A549 (cell line): ENCODE measurements around the gene PLXNC1. TPM values are rescaled to one million over a fixed set of nuclear protein-coding genes. Genes with fewer than 3 reads are reported as not detected.
A peak's percentile ranks its signal among the peaks of the same experiment; 100 is the strongest.

Experiments used
- ATAC-seq, 2 experiments: fragments of 200-7000 bp in 1 of 2; fragments of >200 bp in 1 of 2; cut with Nextera tagmentation in 1 of 2; cut with Tn5 transposase in 1 of 2; 3 replicates each; pipeline versions ENCODE4 v1.8.0 to v1.9.1; 2018 to 2020; ENCODE audit warnings: mild to moderate bottlenecking in 1 of 2, moderate library complexity in 1 of 2
- CTCF ChIA-PET: fragments of 300-600 bp; sonication (Branson Sonifier 250); formaldehyde crosslinking; extraction: SDS; loops from one replicate; lab custom pipeline; 2021; ENCODE audit warnings: antibody characterized with exemption, inconsistent platforms; lab: Yijun Ruan, JAX
- POLR2A ChIA-PET: fragments of 350-600 bp; formaldehyde crosslinking; extraction: SDS; loops from one replicate; lab custom pipeline; 2021; ENCODE audit warnings: antibody characterized with exemption, inconsistent platforms; lab: Yijun Ruan, JAX
- DNase-seq, 2 experiments: peaks; one replicate each; pipeline versions ENCODE4 v3.0.0 to v3.0.0-alpha.2; 2011 to 2016; ENCODE audit warnings: low read depth in 1 of 2, low spot score in 1 of 2
- FAIRE-seq: peaks from 2 replicates; lab custom pipeline; 2011; peaks lifted over from hg19 to GRCh38; lab: Jason Lieb, UNC
- H3K27ac ChIP-seq, 2 experiments: fragments of >200 bp; sonication (Bioruptor Twin); formaldehyde crosslinking; 3 replicates each; pipeline ENCODE4 v1.5.1; 2016 to 2017
- H3K4me1 ChIP-seq: fragments of >200 bp; sonication (Bioruptor Twin); formaldehyde crosslinking; 3 replicates; pipeline ENCODE4 v1.6.1; 2016
- H3K4me2 ChIP-seq: fragments of >200 bp; sonication (Bioruptor Twin); formaldehyde crosslinking; 3 replicates; pipeline ENCODE4 v1.6.1; 2016
- H3K4me3 ChIP-seq: fragments of >200 bp; sonication (Bioruptor Twin); formaldehyde crosslinking; 3 replicates; pipeline ENCODE4 v1.5.1; 2016
- H3K9me3 ChIP-seq: fragments of >200 bp; sonication (Bioruptor Twin); formaldehyde crosslinking; 3 replicates; pipeline ENCODE4 v1.6.1; 2016
- CBX2 ChIP-seq: fragments of 200-600 bp; sonication (generic); IDR thresholded peaks from 2 replicates; pipeline ENCODE4 v1.6.1; 2016; ENCODE audit warnings: low read depth, mild to moderate bottlenecking, borderline replicate concordance
- EHF ChIP-seq: fragments of 250-450 bp; sonication (Bioruptor Pico); IDR thresholded peaks from 2 replicates; pipeline ENCODE4 v1.5.0; 2020; ENCODE audit warnings: mild to moderate bottlenecking
- EHMT2 ChIP-seq: fragments of 200-600 bp; sonication (generic); IDR thresholded peaks from 2 replicates; pipeline ENCODE4 v1.6.1; 2016; ENCODE audit warnings: antibody characterized with exemption, low read depth, mild to moderate bottlenecking, moderate library complexity
- EP300 ChIP-seq, 2 experiments: fragments of >200 bp; sonication (Bioruptor Twin); formaldehyde crosslinking; IDR thresholded peaks; 2 replicates in 1 of 2; 3 replicates in 1 of 2; pipeline ENCODE4 v1.6.1; 2016 to 2017
- ESRRA ChIP-seq: fragments of 150-350 bp; IDR thresholded peaks from 2 replicates; pipeline ENCODE4 v1.6.1; 2014; ENCODE audit warnings: mild to moderate bottlenecking, low read length, borderline replicate concordance
- HOXB13 ChIP-seq: fragments of 250-450 bp; sonication (Bioruptor Pico); IDR thresholded peaks from 2 replicates; pipeline ENCODE4 v1.5.0; 2020; ENCODE audit warnings: low read depth, mild to moderate bottlenecking, moderate library complexity
- JUN ChIP-seq, 2 experiments: fragments of >200 bp; sonication (Bioruptor Twin); formaldehyde crosslinking; IDR thresholded peaks; 2 replicates in 1 of 2; 3 replicates in 1 of 2; pipeline ENCODE4 v1.6.1; 2016 to 2017
- MYC ChIP-seq: IDR thresholded peaks from 2 replicates; pipeline ENCODE4 v1.6.1; 2012; ENCODE audit warnings: mild to moderate bottlenecking, inconsistent platforms, low read length, improper control_type of control experiment, borderline replicate concordance
- NR3C1 ChIP-seq: fragments of >200 bp; sonication (Bioruptor Twin); formaldehyde crosslinking; IDR thresholded peaks from 3 replicates; pipeline ENCODE4 v1.6.1; 2017
- POLR2AphosphoS2 ChIP-seq: conservative IDR thresholded peaks from 2 replicates; pipeline ENCODE4 v1.6.1; 2012; ENCODE audit warnings: low read length, improper control_type of control experiment, inconsistent platforms
- RARB ChIP-seq: fragments of 250-450 bp; sonication (Bioruptor Pico); IDR thresholded peaks from 2 replicates; pipeline ENCODE4 v1.8.0; 2021; ENCODE audit warnings: mild to moderate bottlenecking, moderate library complexity
- RCOR1 ChIP-seq: fragments of 150-350 bp; IDR thresholded peaks from 2 replicates; pipeline ENCODE4 v1.6.1; 2014; ENCODE audit warnings: antibody characterized with exemption, low read length, low read depth
- RFX5 ChIP-seq: fragments of 450-650 bp; IDR thresholded peaks from 2 replicates; pipeline ENCODE4 v1.7.1; 2014; ENCODE audit warnings: antibody characterized with exemption, mild to moderate bottlenecking, moderate library complexity
- TFCP2L1 ChIP-seq: fragments of 250-450 bp; sonication (Bioruptor Pico); IDR thresholded peaks from 2 replicates; pipeline ENCODE4 v1.5.0; 2021; ENCODE audit warnings: mild to moderate bottlenecking
- ZFP36 ChIP-seq: fragments of 450-650 bp; IDR thresholded peaks from 2 replicates; pipeline ENCODE4 v1.6.1; 2014; ENCODE audit warnings: borderline replicate concordance; ENCODE audit not compliant: partially characterized antibody
- ZNF302 ChIP-seq: fragments of 250-450 bp; sonication (Bioruptor Pico); IDR thresholded peaks from 2 replicates; pipeline ENCODE4 v1.9.0; 2021; ENCODE audit warnings: inconsistent platforms, mild to moderate bottlenecking, moderate library complexity
- WGBS: methylation state at CpG from one replicate; pipeline ENCODE4 v1.1.6; 2017; ENCODE audit errors: missing lambda C conversion rate; 5-methylcytosine and 5-hydroxymethylcytosine counted together
- polyA plus RNA-seq, 4 experiments: library from polyadenylated mRNA; depleted of rRNA in 3 of 4; stranded (reverse); fragments of >200 nt; fragmentation: RNase III in 1 of 4; extraction: RNeasy Plus Mini Kit Qiagen cat#74134 plus additional on column Dnase treatment in 1 of 4; gene quantifications; 2 replicates in 3 of 4; 3 replicates in 1 of 4; pipeline ENCODE4 v1.2.3, GENCODE V29; 2011 to 2017
- TF ChIP-seq, protein P1 (sequence below): fragments of >200 bp; sonication (Bioruptor Twin); formaldehyde crosslinking; IDR thresholded peaks from 3 replicates; pipeline ENCODE4 v1.5.1; 2016
- TF ChIP-seq, protein P2 (sequence below): fragments of 150-350 bp; IDR thresholded peaks from 2 replicates; pipeline ENCODE4 v1.6.1; 2014; ENCODE audit warnings: low read depth, mild to moderate bottlenecking, low read length
- TF ChIP-seq, protein P3 (sequence below): fragments of 200-600 bp; sonication (generic); IDR thresholded peaks from 2 replicates; pipeline ENCODE4 v1.6.1; 2016; ENCODE audit warnings: antibody characterized with exemption, mild to moderate bottlenecking, moderate library complexity
- TF ChIP-seq, protein P4 (sequence below): fragments of 250-450 bp; sonication (Bioruptor Pico); IDR thresholded peaks from 2 replicates; pipeline ENCODE4 v1.5.0; 2021; ENCODE audit warnings: mild to moderate bottlenecking, moderate library complexity, borderline replicate concordance
- TF ChIP-seq, protein P5 (sequence below): IDR thresholded peaks from 2 replicates; pipeline ENCODE4 v1.6.1; 2012
- TF ChIP-seq, protein P6 (sequence below): fragments of 450-650 bp; IDR thresholded peaks from 2 replicates; pipeline ENCODE4 v1.6.1; 2014; ENCODE audit warnings: antibody characterized with exemption

PLXNC1 gene
- polyA plus RNA-seq, 2 of the 4 experiments (the other 2 are of a cell fraction) = 0.12 to 0.50 TPM

DNA sequence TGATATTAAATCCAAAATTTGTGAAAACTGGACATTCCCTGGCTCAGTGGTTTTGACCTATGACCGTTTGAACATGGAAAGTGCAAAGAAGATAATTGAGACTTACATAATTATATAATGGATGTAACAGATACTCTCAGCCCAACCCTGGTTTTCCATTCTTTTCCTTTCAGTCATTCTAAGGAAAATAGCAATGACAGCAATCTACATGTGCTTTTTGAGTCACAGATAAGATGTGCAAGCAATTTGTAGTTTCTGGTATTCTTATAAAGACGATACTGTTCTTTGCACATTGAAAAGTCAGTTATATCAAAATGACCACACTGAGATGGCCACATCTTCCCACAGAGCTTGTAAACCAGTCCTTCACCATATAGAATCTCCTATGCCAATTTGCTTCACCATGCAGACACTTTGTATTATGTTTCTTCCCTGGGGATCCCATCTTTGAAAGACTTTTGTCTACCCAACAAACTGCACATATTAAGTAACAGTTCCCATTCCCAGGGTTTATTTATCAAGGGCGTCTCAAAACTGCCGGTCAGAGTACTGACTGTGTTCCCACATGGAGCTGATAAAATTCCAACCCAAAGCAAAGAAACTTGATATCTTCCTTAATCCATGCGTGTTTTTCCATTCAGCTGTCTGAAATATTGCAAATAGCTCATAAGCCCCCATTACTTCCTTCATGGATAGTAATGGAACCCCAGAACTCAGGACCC lies 34.8 kb downstream of the PLXNC1 start:
- Histone ChIP-seq H3K27ac (peak overlapping the region; percentile 27 to 38; a peak in 3 of 6 replicates), H3K4me3 (no peak overlapping the region), H3K9me3 (peaks cover 3% of the 10 kb centered on the region; the same call in 2 of the 3 replicates), H3K4me1 (peaks cover 24% of the 10 kb centered on the region; the same call in 1 of the 3 replicates), H3K4me2 (peak overlapping the region; percentile 56)
- ChIA-PET POLR2A (interaction anchor here (0.8 to 1.2 kb wide), 2 partner anchors 10 to 34 kb away, joined by 3 to 5 read pairs; no protein-coding TSS in a partner anchor), CTCF (interaction anchor here (0.8 to 1.3 kb wide), 3 partner anchors 25 to 38 kb away, joined by 3 to 4 read pairs (median 4); no protein-coding TSS in a partner anchor)
- peak in 1 of 2 experiments; percentile 63 for DNase-seq
- FAIRE-seq = no peak
- 16% methylated on average over 5 of the region's 5 CpGs for WGBS
- ATAC-seq = peak in 1 of 2 experiments; percentile 70; a peak in 3 of 6 replicates
- TF ChIP-seq CBX2 (no peak), RFX5 (no peak), EP300 (IDR thresholded peaks at IDR 0.05) (no peak), ZFP36 (no peak), MYC (no peak)
- TF ChIP-seq, protein P1, sequence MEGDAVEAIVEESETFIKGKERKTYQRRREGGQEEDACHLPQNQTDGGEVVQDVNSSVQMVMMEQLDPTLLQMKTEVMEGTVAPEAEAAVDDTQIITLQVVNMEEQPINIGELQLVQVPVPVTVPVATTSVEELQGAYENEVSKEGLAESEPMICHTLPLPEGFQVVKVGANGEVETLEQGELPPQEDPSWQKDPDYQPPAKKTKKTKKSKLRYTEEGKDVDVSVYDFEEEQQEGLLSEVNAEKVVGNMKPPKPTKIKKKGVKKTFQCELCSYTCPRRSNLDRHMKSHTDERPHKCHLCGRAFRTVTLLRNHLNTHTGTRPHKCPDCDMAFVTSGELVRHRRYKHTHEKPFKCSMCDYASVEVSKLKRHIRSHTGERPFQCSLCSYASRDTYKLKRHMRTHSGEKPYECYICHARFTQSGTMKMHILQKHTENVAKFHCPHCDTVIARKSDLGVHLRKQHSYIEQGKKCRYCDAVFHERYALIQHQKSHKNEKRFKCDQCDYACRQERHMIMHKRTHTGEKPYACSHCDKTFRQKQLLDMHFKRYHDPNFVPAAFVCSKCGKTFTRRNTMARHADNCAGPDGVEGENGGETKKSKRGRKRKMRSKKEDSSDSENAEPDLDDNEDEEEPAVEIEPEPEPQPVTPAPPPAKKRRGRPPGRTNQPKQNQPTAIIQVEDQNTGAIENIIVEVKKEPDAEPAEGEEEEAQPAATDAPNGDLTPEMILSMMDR = no peak
- TF ChIP-seq, protein P2, sequence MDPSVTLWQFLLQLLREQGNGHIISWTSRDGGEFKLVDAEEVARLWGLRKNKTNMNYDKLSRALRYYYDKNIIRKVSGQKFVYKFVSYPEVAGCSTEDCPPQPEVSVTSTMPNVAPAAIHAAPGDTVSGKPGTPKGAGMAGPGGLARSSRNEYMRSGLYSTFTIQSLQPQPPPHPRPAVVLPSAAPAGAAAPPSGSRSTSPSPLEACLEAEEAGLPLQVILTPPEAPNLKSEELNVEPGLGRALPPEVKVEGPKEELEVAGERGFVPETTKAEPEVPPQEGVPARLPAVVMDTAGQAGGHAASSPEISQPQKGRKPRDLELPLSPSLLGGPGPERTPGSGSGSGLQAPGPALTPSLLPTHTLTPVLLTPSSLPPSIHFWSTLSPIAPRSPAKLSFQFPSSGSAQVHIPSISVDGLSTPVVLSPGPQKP = no peak

DNA sequence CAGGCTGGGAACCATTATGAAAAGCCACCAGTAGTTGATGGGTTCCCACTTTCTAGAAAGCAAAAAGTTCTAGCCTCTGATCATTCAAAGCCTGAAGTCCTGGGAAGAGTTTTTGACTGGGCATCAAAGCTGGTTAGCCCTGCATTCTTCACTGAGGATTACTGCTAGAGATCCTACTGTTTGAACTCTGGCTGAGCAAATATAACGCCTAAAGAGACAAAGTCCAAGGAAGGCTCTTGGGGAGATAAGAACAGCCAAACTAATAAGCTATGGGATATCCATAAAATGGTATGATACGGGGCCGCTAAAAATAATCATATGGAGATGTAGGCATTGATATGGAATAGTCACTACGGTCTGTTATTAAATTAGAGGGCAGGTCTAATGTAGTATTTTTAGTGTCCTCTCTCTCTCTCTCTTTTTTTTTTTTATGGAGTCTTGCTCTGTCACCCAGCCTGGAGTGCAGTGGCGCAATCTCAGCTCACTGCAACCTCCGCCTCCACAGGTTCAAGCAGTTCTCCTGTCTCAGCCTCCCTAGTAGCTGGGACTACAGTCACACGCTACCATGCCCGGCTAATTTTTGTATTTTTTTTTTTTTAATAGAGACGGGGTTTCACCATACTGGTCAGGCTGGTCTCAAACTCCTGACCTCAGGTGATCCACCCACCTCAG lies 35.5 kb downstream of the PLXNC1 start:
- CTCF ChIA-PET = interaction anchor here (0.8 kb wide), 2 partner anchors 35 to 38 kb away, joined by 4 read pairs; no protein-coding TSS in a partner anchor
- no peak for FAIRE-seq
- peak in 1 of 2 experiments; percentile 53 for DNase-seq
- 47% methylated on average over 9 of the region's 9 CpGs for WGBS
- peaks cover 24% of the 10 kb centered on the region; the same call in 1 of the 3 replicates for H3K4me1 ChIP-seq
- no peak overlapping the region for H3K4me3 ChIP-seq
- TF ChIP-seq, protein P3, sequence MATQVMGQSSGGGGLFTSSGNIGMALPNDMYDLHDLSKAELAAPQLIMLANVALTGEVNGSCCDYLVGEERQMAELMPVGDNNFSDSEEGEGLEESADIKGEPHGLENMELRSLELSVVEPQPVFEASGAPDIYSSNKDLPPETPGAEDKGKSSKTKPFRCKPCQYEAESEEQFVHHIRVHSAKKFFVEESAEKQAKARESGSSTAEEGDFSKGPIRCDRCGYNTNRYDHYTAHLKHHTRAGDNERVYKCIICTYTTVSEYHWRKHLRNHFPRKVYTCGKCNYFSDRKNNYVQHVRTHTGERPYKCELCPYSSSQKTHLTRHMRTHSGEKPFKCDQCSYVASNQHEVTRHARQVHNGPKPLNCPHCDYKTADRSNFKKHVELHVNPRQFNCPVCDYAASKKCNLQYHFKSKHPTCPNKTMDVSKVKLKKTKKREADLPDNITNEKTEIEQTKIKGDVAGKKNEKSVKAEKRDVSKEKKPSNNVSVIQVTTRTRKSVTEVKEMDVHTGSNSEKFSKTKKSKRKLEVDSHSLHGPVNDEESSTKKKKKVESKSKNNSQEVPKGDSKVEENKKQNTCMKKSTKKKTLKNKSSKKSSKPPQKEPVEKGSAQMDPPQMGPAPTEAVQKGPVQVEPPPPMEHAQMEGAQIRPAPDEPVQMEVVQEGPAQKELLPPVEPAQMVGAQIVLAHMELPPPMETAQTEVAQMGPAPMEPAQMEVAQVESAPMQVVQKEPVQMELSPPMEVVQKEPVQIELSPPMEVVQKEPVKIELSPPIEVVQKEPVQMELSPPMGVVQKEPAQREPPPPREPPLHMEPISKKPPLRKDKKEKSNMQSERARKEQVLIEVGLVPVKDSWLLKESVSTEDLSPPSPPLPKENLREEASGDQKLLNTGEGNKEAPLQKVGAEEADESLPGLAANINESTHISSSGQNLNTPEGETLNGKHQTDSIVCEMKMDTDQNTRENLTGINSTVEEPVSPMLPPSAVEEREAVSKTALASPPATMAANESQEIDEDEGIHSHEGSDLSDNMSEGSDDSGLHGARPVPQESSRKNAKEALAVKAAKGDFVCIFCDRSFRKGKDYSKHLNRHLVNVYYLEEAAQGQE = no peak
- TF ChIP-seq EP300 (IDR thresholded peaks at IDR 0.05) = no peak
- TF ChIP-seq, protein P4, sequence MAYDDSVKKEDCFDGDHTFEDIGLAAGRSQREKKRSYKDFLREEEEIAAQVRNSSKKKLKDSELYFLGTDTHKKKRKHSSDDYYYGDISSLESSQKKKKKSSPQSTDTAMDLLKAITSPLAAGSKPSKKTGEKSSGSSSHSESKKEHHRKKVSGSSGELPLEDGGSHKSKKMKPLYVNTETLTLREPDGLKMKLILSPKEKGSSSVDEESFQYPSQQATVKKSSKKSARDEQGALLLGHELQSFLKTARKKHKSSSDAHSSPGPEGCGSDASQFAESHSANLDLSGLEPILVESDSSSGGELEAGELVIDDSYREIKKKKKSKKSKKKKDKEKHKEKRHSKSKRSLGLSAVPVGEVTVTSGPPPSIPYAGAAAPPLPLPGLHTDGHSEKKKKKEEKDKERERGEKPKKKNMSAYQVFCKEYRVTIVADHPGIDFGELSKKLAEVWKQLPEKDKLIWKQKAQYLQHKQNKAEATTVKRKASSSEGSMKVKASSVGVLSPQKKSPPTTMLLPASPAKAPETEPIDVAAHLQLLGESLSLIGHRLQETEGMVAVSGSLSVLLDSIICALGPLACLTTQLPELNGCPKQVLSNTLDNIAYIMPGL (CRISPR knock-in tag) = no peak
- TF ChIP-seq NR3C1 = no peak
- TF ChIP-seq, protein P5, sequence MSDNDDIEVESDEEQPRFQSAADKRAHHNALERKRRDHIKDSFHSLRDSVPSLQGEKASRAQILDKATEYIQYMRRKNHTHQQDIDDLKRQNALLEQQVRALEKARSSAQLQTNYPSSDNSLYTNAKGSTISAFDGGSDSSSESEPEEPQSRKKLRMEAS = no peak
- TF ChIP-seq, protein P6, sequence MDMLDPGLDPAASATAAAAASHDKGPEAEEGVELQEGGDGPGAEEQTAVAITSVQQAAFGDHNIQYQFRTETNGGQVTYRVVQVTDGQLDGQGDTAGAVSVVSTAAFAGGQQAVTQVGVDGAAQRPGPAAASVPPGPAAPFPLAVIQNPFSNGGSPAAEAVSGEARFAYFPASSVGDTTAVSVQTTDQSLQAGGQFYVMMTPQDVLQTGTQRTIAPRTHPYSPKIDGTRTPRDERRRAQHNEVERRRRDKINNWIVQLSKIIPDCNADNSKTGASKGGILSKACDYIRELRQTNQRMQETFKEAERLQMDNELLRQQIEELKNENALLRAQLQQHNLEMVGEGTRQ = no peak
- TF ChIP-seq TFCP2L1 (CRISPR knock-in tag) = no peak
- TF ChIP-seq ESRRA = no peak
- no peak for TF ChIP-seq POLR2AphosphoS2
- no peak for TF ChIP-seq HOXB13 (CRISPR knock-in tag)
- no peak for TF ChIP-seq RARB (CRISPR knock-in tag)
- TF ChIP-seq JUN (IDR thresholded peaks at IDR 0.05) = no peak
- no peak for TF ChIP-seq EHMT2
- no peak for TF ChIP-seq EHF (CRISPR knock-in tag)
- TF ChIP-seq ZNF302 (CRISPR knock-in tag) = no peak
- TF ChIP-seq RCOR1 = no peak
- H3K4me2 ChIP-seq = peak overlapping the region; percentile 56
- H3K9me3 ChIP-seq = no peaks in the 10 kb centered on the region
- ATAC-seq = peak; percentile 47 to 84; a peak in 3 of 6 replicates
- POLR2A ChIA-PET = interaction anchor here (0.7 to 1.2 kb wide), 2 partner anchors 11 to 547 kb away, joined by 3 to 4 read pairs; no protein-coding TSS in a partner anchor
- peak overlapping the region; percentile 27 to 38; a peak in 3 of 6 replicates for H3K27ac ChIP-seq
